Measurements from ENCODE around the gene CFAP90.

DNA sequence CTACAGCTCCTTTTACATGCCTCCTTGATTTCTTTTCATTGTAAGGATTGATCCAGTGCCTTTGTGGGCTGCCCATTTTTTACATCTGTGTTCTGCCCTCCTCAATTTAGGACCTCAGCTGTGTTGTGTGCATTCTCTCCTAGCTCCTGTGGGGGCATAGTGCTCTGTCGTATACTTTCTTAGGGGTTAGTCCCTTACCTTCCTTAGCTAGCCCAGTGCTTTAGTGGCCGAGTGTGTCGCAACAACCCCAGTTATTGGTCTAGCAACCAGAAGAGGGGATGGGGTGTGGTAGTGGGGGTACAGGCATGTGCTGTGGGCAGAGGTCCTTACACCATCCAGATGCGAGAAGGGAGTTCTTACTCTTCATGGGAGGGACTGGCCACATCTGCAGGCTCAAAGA, 30.2 kb upstream of the CFAP90 start:
- TF ChIP-seq CTCF (IDR thresholded peaks at IDR 0.05) (no peak), SIN3A (IDR thresholded peaks at IDR 0.05; ENCODE audit: borderline replicate concordance, low read depth, low read length) (no peak), FOXJ3 (CRISPR knock-in tag; IDR thresholded peaks at IDR 0.05) (no peak), FOXM1 (IDR thresholded peaks at IDR 0.05; ENCODE audit: low read depth) (no peak), EP300 (IDR thresholded peaks at IDR 0.05; ENCODE audit: borderline replicate concordance in 1 of 2, low read depth in 1 of 2, low read length in 1 of 2) (no peak), TEAD4 (IDR thresholded peaks at IDR 0.05; ENCODE audit: borderline replicate concordance, insufficient read depth) (no peak)
- TF ChIP-seq, protein P1, sequence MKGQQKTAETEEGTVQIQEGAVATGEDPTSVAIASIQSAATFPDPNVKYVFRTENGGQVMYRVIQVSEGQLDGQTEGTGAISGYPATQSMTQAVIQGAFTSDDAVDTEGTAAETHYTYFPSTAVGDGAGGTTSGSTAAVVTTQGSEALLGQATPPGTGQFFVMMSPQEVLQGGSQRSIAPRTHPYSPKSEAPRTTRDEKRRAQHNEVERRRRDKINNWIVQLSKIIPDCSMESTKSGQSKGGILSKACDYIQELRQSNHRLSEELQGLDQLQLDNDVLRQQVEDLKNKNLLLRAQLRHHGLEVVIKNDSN (IDR thresholded peaks at IDR 0.05; ENCODE audit: borderline replicate concordance, low read depth) = no peak
